Astrocyte (in vitro differentiated cells and primary cell): Measurements from ENCODE around the gene CBX8. TPM values are rescaled to one million over a fixed set of nuclear protein-coding genes. Genes with fewer than 3 reads are reported as not detected.

ENCODE experiments used
- DNase-seq: peaks from one replicate; pipeline ENCODE4 v3.0.0-alpha.2; 2010; ENCODE audit warnings: low read depth
- FAIRE-seq: peaks from 2 replicates; lab custom pipeline; 2011; peaks lifted over from hg19 to GRCh38; lab: Jason Lieb, UNC
- H2AFZ ChIP-seq: 2 replicates; pipeline ENCODE4 v1.6.0; 2012; ENCODE audit warnings: low read depth, low read length, inconsistent platforms
- H3K27ac ChIP-seq: 2 replicates; pipeline ENCODE4 v1.5.1; 2011; ENCODE audit warnings: low read depth, low read length, inconsistent platforms
- H3K27me3 ChIP-seq: 2 replicates; pipeline ENCODE4 v1.6.0; 2011; ENCODE audit warnings: low read length, inconsistent platforms; ENCODE audit not compliant: insufficient read depth
- H3K36me3 ChIP-seq: 2 replicates; pipeline ENCODE4 v1.5.1; 2011; ENCODE audit warnings: low read length, inconsistent platforms; ENCODE audit not compliant: insufficient read depth
- H3K4me1 ChIP-seq: 2 replicates; pipeline ENCODE4 v1.5.1; 2011; ENCODE audit warnings: low read length, inconsistent platforms; ENCODE audit not compliant: insufficient read depth
- H3K4me2 ChIP-seq: 2 replicates; pipeline ENCODE4 v1.6.0; 2012; ENCODE audit warnings: low read length, inconsistent platforms
- H3K4me3 ChIP-seq: 2 replicates; pipeline ENCODE4 v1.5.1; 2011; ENCODE audit warnings: low read depth, mild to moderate bottlenecking, low read length, inconsistent platforms; ENCODE audit not compliant: insufficient read depth
- H3K79me2 ChIP-seq: 2 replicates; pipeline ENCODE4 v1.6.0; 2012; ENCODE audit warnings: mild to moderate bottlenecking, low read length, inconsistent platforms; ENCODE audit not compliant: insufficient read depth
- H3K9ac ChIP-seq: 2 replicates; pipeline ENCODE4 v1.6.0; 2012; ENCODE audit warnings: mild to moderate bottlenecking, low read length, inconsistent platforms
- H3K9me3 ChIP-seq: 2 replicates; pipeline ENCODE4 v1.5.1; 2012; ENCODE audit warnings: low read depth, mild to moderate bottlenecking, low read length, inconsistent platforms; ENCODE audit not compliant: insufficient read depth
- H4K20me1 ChIP-seq: 2 replicates; pipeline ENCODE4 v1.6.0; 2012; ENCODE audit warnings: low read length, inconsistent platforms; ENCODE audit not compliant: insufficient read depth
- H3K27ac Mint-ChIP-seq: one replicate; pipeline ENCODE4 v1.8.0; 2021; ENCODE audit warnings: mild to moderate bottlenecking, mixed read lengths; ENCODE audit not compliant: unreplicated experiment
- H3K27me3 Mint-ChIP-seq: one replicate; pipeline ENCODE4 v1.8.0; 2021; ENCODE audit warnings: low read depth, mixed read lengths; ENCODE audit not compliant: unreplicated experiment
- H3K36me3 Mint-ChIP-seq: one replicate; pipeline ENCODE4 v1.8.0; 2021; ENCODE audit warnings: low read depth, mixed read lengths; ENCODE audit not compliant: unreplicated experiment
- H3K4me1 Mint-ChIP-seq: one replicate; pipeline ENCODE4 v1.8.0; 2021; ENCODE audit warnings: low read depth, mixed read lengths; ENCODE audit not compliant: unreplicated experiment
- H3K4me3 Mint-ChIP-seq: one replicate; pipeline ENCODE4 v1.8.0; 2021; ENCODE audit warnings: mild to moderate bottlenecking, moderate library complexity, mixed read lengths; ENCODE audit not compliant: unreplicated experiment
- H3K9me3 Mint-ChIP-seq: one replicate; pipeline ENCODE4 v1.8.0; 2021; ENCODE audit warnings: mild to moderate bottlenecking, mixed read lengths; ENCODE audit not compliant: unreplicated experiment
- CTCF ChIP-seq: IDR thresholded peaks from 2 replicates; pipeline ENCODE4 v1.5.1; 2011; ENCODE audit warnings: low read depth, mild to moderate bottlenecking, inconsistent platforms, low read length, moderate library complexity; ENCODE audit not compliant: insufficient read depth
- EZH2 ChIP-seq: IDR thresholded peaks from 2 replicates; pipeline ENCODE4 v1.6.1; 2012; ENCODE audit warnings: mild to moderate bottlenecking, low read length, inconsistent platforms; ENCODE audit not compliant: insufficient read depth
- total RNA-seq: library from RNA; stranded (reverse); gene quantifications from 2 replicates; pipeline ENCODE4 v1.2.1, GENCODE V29; 2021

CBX8 gene
- total RNA-seq, 1 donor from 2014 or later = 3.4 TPM

- H4K20me1 ChIP-seq = peaks cover 5% of the 10 kb centered on the region
- H3K9me3 Mint-ChIP-seq = no peaks in the 10 kb centered on the region
- DNase-seq (no peak), FAIRE-seq (no peak)
- H3K27ac ChIP-seq = no peak overlapping the region
- peaks cover 21% of the 10 kb centered on the region for H3K36me3 Mint-ChIP-seq
- H3K27me3 Mint-ChIP-seq = peaks cover 60% of the 10 kb centered on the region
- no peaks in the 10 kb centered on the region for H3K79me2 ChIP-seq
- peaks cover 3% of the 10 kb centered on the region for H3K36me3 ChIP-seq
- no peak overlapping the region for H2AFZ ChIP-seq
- H3K9me3 ChIP-seq = no peaks in the 10 kb centered on the region
- no peak overlapping the region for H3K4me3 ChIP-seq
- H3K27ac Mint-ChIP-seq = no peak overlapping the region
- no peak overlapping the region for H3K9ac ChIP-seq
- H3K4me2 ChIP-seq = no peak overlapping the region
- peaks cover 19% of the 10 kb centered on the region for H3K27me3 ChIP-seq
- no peaks in the 10 kb centered on the region for H3K4me1 ChIP-seq
- H3K4me3 Mint-ChIP-seq = no peak overlapping the region
- TF ChIP-seq CTCF = no peak
- no peak for TF ChIP-seq EZH2
- H3K4me1 Mint-ChIP-seq = peaks cover 2% of the 10 kb centered on the region
These were observed 12.4 kb downstream of the CBX8 start for GRCh38 chr17:79784353-79785016.

GRCh38 chr17:79783891-79784290 lies 13.0 kb downstream of the CBX8 start:
- Histone ChIP-seq H4K20me1 (peaks cover 11% of the 10 kb centered on the region), H3K4me3 (no peak overlapping the region), H3K9me3 (no peaks in the 10 kb centered on the region), H2AFZ (no peak overlapping the region), H3K4me1 (peaks cover 6% of the 10 kb centered on the region), H3K27me3 (peaks cover 13% of the 10 kb centered on the region), H3K79me2 (no peaks in the 10 kb centered on the region), H3K36me3 (peaks cover 3% of the 10 kb centered on the region), H3K27ac (no peak overlapping the region), H3K9ac (no peak overlapping the region), H3K4me2 (no peak overlapping the region)
- peaks cover 21% of the 10 kb centered on the region for H3K36me3 Mint-ChIP-seq
- no peaks in the 10 kb centered on the region for H3K9me3 Mint-ChIP-seq
- no peak overlapping the region for H3K27ac Mint-ChIP-seq
- H3K27me3 Mint-ChIP-seq = peaks cover 57% of the 10 kb centered on the region
- FAIRE-seq (no peak), DNase-seq (no peak)
- H3K4me1 Mint-ChIP-seq = peaks cover 2% of the 10 kb centered on the region
- no peak for TF ChIP-seq CTCF
- no peak for TF ChIP-seq EZH2
- no peak overlapping the region for H3K4me3 Mint-ChIP-seq
